ENCODE results near the gene KCNJ9.
"Not testable (repeated sequence)": the region's sequence is repeated elsewhere in the genome, so short reads cannot be mapped to it uniquely, and the experiment has no call there.

The KCNJ9 gene

GRCh38 chr1:160104486-160104885 lies 23.1 kb downstream of the KCNJ9 start:
- no peak for DNase-seq

- DNase-seq: no peak
Measured at GRCh38 chr1:160105155-160105554, 23.8 kb downstream of the KCNJ9 start.

GRCh38 chr1:160107512-160107911 lies 26.2 kb downstream of the KCNJ9 start:
- DNase-seq: no peak

GRCh38 chr1:160108888-160109662 lies 27.7 kb downstream of the KCNJ9 start:
- DNase-seq: peak; percentile 24 to 35

- no peak for DNase-seq
Measured at GRCh38 chr1:160109686-160110085, 28.3 kb downstream of the KCNJ9 start.

GRCh38 chr1:160111462-160111861 lies 30.1 kb downstream of the KCNJ9 start:
- not testable (repeated sequence) for DNase-seq

- DNase-seq: no peak
Measured at GRCh38 chr1:160112357-160112756, 31.0 kb downstream of the KCNJ9 start.

GRCh38 chr1:160113407-160113806 lies 32.1 kb downstream of the KCNJ9 start:
- DNase-seq: no peak

GRCh38 chr1:160114085-160114484 lies 32.7 kb downstream of the KCNJ9 start:
- DNase-seq: no peak

GRCh38 chr1:160115545-160116282 lies 34.4 kb downstream of the KCNJ9 start, which contains the start of gene ATP1A2:
TSS of gene ATP1A2 (plus strand) at chr1:160115759. CDS start at chr1:160115862, 103 bp downstream.
- peak; percentile 26 to 32 for DNase-seq

GRCh38 chr1:160116283-160117147 lies 35.2 kb downstream of the KCNJ9 start:
- no peak for DNase-seq

GRCh38 chr1:160117300-160117699 lies 36.0 kb downstream of the KCNJ9 start:
- no peak for DNase-seq

GRCh38 chr1:160117709-160118183 lies 36.4 kb downstream of the KCNJ9 start:
- peak; percentile 73 to 84 for DNase-seq

- DNase-seq: no peak
Measured at GRCh38 chr1:160118928-160119327, 37.6 kb downstream of the KCNJ9 start.

GRCh38 chr1:160120797-160121196 lies 39.5 kb downstream of the KCNJ9 start:
- DNase-seq: no peak

GRCh38 chr1:160121388-160121787 lies 40.0 kb downstream of the KCNJ9 start:
- no peak for DNase-seq

GRCh38 chr1:160122978-160123495 lies 41.7 kb downstream of the KCNJ9 start:
- DNase-seq: no peak

- DNase-seq: no peak
Measured at GRCh38 chr1:160123726-160124125, 42.4 kb downstream of the KCNJ9 start.

GRCh38 chr1:160124705-160125478 lies 43.6 kb downstream of the KCNJ9 start:
- DNase-seq: no peak

GRCh38 chr1:160125746-160126145 lies 44.4 kb downstream of the KCNJ9 start:
- no peak for DNase-seq

GRCh38 chr1:160126342-160126741 lies 45.0 kb downstream of the KCNJ9 start:
- not testable (repeated sequence) for DNase-seq

GRCh38 chr1:160127381-160127780 lies 46.0 kb downstream of the KCNJ9 start:
- no peak for DNase-seq

Data from hippocampal formation (tissue), 2 donors.